IMR-90 (cell line): ENCODE data around the gene TEX22. TPM values are rescaled to one million over a fixed set of nuclear protein-coding genes. Genes with fewer than 3 reads are reported as not detected.
A peak's percentile ranks its signal among the peaks of the same experiment; 100 is the strongest.

ENCODE experiments used
- ATAC-seq: fragments of 200-7000 bp; cut with Tn5 transposase; 2 replicates; pipeline ENCODE4 v1.9.1; 2020; ENCODE audit warnings: low read depth, mild to moderate bottlenecking, moderate library complexity
- BruUV-seq: library from RNA; stranded (reverse); fragments of 400-500 nt; replicated peaks from 2 replicates; lab custom pipeline; 2021; lab: Mats Ljungman, UMichigan
- CTCF ChIA-PET: fragments of 300-600 bp; formaldehyde crosslinking; extraction: SDS; loops from one replicate; lab custom pipeline; 2021; ENCODE audit warnings: antibody characterized with exemption; lab: Yijun Ruan, JAX
- POLR2A ChIA-PET: fragments of 300-600 bp; sonication (Branson Sonifier 250); formaldehyde crosslinking; loops from one replicate; lab custom pipeline; 2022; ENCODE audit warnings: antibody characterized with exemption; ENCODE audit not compliant: unreplicated experiment; lab: Charles Lee
- DNase-seq: peaks from one replicate; pipeline ENCODE4 v3.0.0; 2013
- H2AFZ ChIP-seq: replicated peaks from 2 replicates; pipeline ENCODE3; 2013; ENCODE audit warnings: low read length, mild to moderate bottlenecking; ENCODE audit not compliant: poor library complexity
- H2AK5ac ChIP-seq: 2 replicates; pipeline ENCODE4 v1.6.1; 2013; ENCODE audit warnings: low read depth, low read length, inconsistent platforms
- H2AK9ac ChIP-seq: replicated peaks from 2 replicates; pipeline ENCODE3; 2013; ENCODE audit warnings: mild to moderate bottlenecking, low read depth, low read length, moderate library complexity; ENCODE audit not compliant: poor library complexity
- H2BK120ac ChIP-seq: 2 replicates; pipeline ENCODE4 v1.6.1; 2013; ENCODE audit warnings: low read depth, low read length, inconsistent platforms
- H2BK15ac ChIP-seq: 3 replicates; pipeline ENCODE4 v1.6.1; 2013; ENCODE audit warnings: low read depth, low read length, inconsistent platforms
- H2BK20ac ChIP-seq: 2 replicates; pipeline ENCODE4 v1.6.1; 2013; ENCODE audit warnings: low read depth, mild to moderate bottlenecking, inconsistent platforms, low read length, moderate library complexity
- H2BK5ac ChIP-seq: 2 replicates; pipeline ENCODE4 v1.6.1; 2013; ENCODE audit warnings: mild to moderate bottlenecking, low read depth, low read length, inconsistent platforms; ENCODE audit not compliant: poor library complexity, severe bottlenecking
- H3K14ac ChIP-seq: replicated peaks from 2 replicates; pipeline ENCODE4 v1.6.1; 2013; ENCODE audit warnings: low read depth, low read length, inconsistent platforms
- H3K18ac ChIP-seq: 2 replicates; pipeline ENCODE4 v1.6.1; 2013; ENCODE audit warnings: low read depth, low read length, control low read depth
- H3K23ac ChIP-seq: 2 replicates; pipeline ENCODE4 v1.6.1; 2013; ENCODE audit warnings: low read depth, low read length, inconsistent platforms
- H3K27ac ChIP-seq: 2 replicates; pipeline ENCODE4 v1.5.1; 2013; ENCODE audit warnings: mild to moderate bottlenecking, control low read depth, low read length; ENCODE audit not compliant: insufficient read depth
- H3K27me3 ChIP-seq: 2 replicates; pipeline ENCODE4 v1.6.1; 2013; ENCODE audit warnings: low read length; ENCODE audit not compliant: control insufficient read depth, insufficient read depth
- H3K36me3 ChIP-seq: 2 replicates; pipeline ENCODE4 v1.6.1; 2013; ENCODE audit warnings: low read length, mixed read lengths; ENCODE audit not compliant: control insufficient read depth, insufficient read depth
- H3K4ac ChIP-seq: 2 replicates; pipeline ENCODE4 v1.6.1; 2013; ENCODE audit warnings: low read depth, low read length, inconsistent platforms
- H3K4me1 ChIP-seq: 2 replicates; pipeline ENCODE4 v1.6.1; 2013; ENCODE audit warnings: low read length, mixed read lengths; ENCODE audit not compliant: control insufficient read depth, insufficient read depth
- H3K4me2 ChIP-seq: 2 replicates; pipeline ENCODE4 v1.6.1; 2013; ENCODE audit warnings: low read depth, mild to moderate bottlenecking, control low read depth, low read length, moderate library complexity
- H3K4me3 ChIP-seq: 2 replicates; pipeline ENCODE4 v1.5.1; 2013; ENCODE audit warnings: low read depth, mild to moderate bottlenecking, control low read depth, low read length, moderate library complexity; ENCODE audit not compliant: insufficient read depth
- H3K56ac ChIP-seq: 2 replicates; pipeline ENCODE4 v1.6.1; 2013; ENCODE audit warnings: low read length, inconsistent platforms; ENCODE audit not compliant: insufficient read depth; ENCODE audit errors: extremely low read depth
- H3K79me1 ChIP-seq, 2 experiments: 2 replicates each; pipeline ENCODE4 v1.6.1; 2013; ENCODE audit warnings: low read length in 2 of 2, inconsistent platforms in 1 of 2, low read depth in 1 of 2
- H3K9ac ChIP-seq: 2 replicates; pipeline ENCODE4 v1.6.1; 2013; ENCODE audit warnings: low read depth, low read length, control low read depth
- H3K9me1 ChIP-seq: 2 replicates; pipeline ENCODE4 v1.6.1; 2013; ENCODE audit warnings: low read length, inconsistent platforms; ENCODE audit not compliant: insufficient read depth
- H3K9me3 ChIP-seq: 2 replicates; pipeline ENCODE4 v1.6.1; 2013; ENCODE audit warnings: low read length; ENCODE audit not compliant: control insufficient read depth, insufficient read depth
- H4K20me1 ChIP-seq: 2 replicates; pipeline ENCODE4 v1.6.1; 2013; ENCODE audit warnings: low read length, inconsistent platforms; ENCODE audit not compliant: insufficient read depth
- H4K5ac ChIP-seq: 2 replicates; pipeline ENCODE4 v1.6.1; 2013; ENCODE audit warnings: mild to moderate bottlenecking, low read depth, low read length, control low read depth
- H4K8ac ChIP-seq, 2 experiments: 2 replicates each; pipeline ENCODE4 v1.6.1; 2013; ENCODE audit warnings: low read depth in 2 of 2, low read length in 2 of 2, control low read depth in 1 of 2, inconsistent platforms in 1 of 2
- H4K91ac ChIP-seq: 2 replicates; pipeline ENCODE4 v1.6.1; 2013; ENCODE audit warnings: low read depth, low read length, inconsistent platforms; ENCODE audit not compliant: insufficient read depth
- BHLHE40 ChIP-seq: fragments of 150-350 bp; IDR thresholded peaks from 2 replicates; pipeline ENCODE4 v1.6.1; 2016; ENCODE audit warnings: mild to moderate bottlenecking, low read depth, low read length
- CEBPB ChIP-seq: IDR thresholded peaks from 2 replicates; pipeline ENCODE4 v1.6.1; 2012; ENCODE audit warnings: low read depth, low read length, improper control_type of control experiment
- FOS ChIP-seq: fragments of 150-350 bp; IDR thresholded peaks from 2 replicates; pipeline ENCODE4 v1.6.1; 2016; ENCODE audit warnings: low read depth, low read length
- MAZ ChIP-seq: IDR thresholded peaks from 2 replicates; pipeline ENCODE4 v1.6.1; 2012; ENCODE audit warnings: low read depth, mild to moderate bottlenecking, low read length, improper control_type of control experiment, moderate library complexity, borderline replicate concordance
- MXI1 ChIP-seq: IDR thresholded peaks from 2 replicates; pipeline ENCODE4 v1.6.1; 2012; ENCODE audit warnings: low read depth, mild to moderate bottlenecking, low read length, moderate library complexity, borderline replicate concordance
- NFE2L2 ChIP-seq: fragments of 150-350 bp; IDR thresholded peaks from 2 replicates; pipeline ENCODE4 v1.6.1; 2016; ENCODE audit warnings: low read depth, mild to moderate bottlenecking, low read length
- RCOR1 ChIP-seq: IDR thresholded peaks from 2 replicates; pipeline ENCODE4 v1.6.1; 2012; ENCODE audit warnings: mild to moderate bottlenecking, low read length, improper control_type of control experiment; ENCODE audit not compliant: insufficient replicate concordance
- RFX5 ChIP-seq: IDR thresholded peaks from 2 replicates; pipeline ENCODE4 v1.8.0; 2012; ENCODE audit warnings: low read depth, mild to moderate bottlenecking, low read length, moderate library complexity
- SMC3 ChIP-seq: fragments of 150-350 bp; IDR thresholded peaks from 2 replicates; pipeline ENCODE4 v1.6.1; 2016; ENCODE audit warnings: low read depth, mild to moderate bottlenecking, antibody characterized with exemption, low read length, moderate library complexity
- WGBS, 2 experiments: methylation state at CpG; one replicate each; pipeline versions ENCODE4 v1.1.5 to v1.1.7; 2013; ENCODE audit warnings: missing lambda C conversion rate in 2 of 2; ENCODE audit not compliant: insufficient read length in 1 of 2; ENCODE audit errors: extremely low coverage in 2 of 2; 5-methylcytosine and 5-hydroxymethylcytosine counted together
- dilution Hi-C: fragments of 300-500 bp; cut with HindIII; formaldehyde crosslinking; loops from one replicate; pipeline ENCODE4 v1.14.3; 2018; ENCODE audit warnings: low sequenced_read_pairs; ENCODE audit not compliant: unreplicated experiment
- in situ Hi-C: fragments of 300-500 bp; cut with MboI; formaldehyde crosslinking; loops from 3 replicates; pipeline ENCODE4 v1.14.3; 2019; ENCODE audit warnings: low sequenced_read_pairs, inconsistent platforms, mixed read lengths
- intact Hi-C: fragments of 100-400 bp; cut with micrococcal nuclease; formaldehyde crosslinking; loops from 2 replicates; pipeline ENCODE4 v1.10.0; 2022
- polyA plus RNA-seq, 3 experiments: library from polyadenylated mRNA; depleted of rRNA; stranded (reverse); fragments of >200 nt; gene quantifications; 2 replicates each; pipeline ENCODE4 v1.2.3, GENCODE V29; 2012; ENCODE audit warnings: low replicate concordance in 1 of 3
- total RNA-seq: library from RNA; depleted of rRNA; stranded (reverse); fragments of >200 nt; gene quantifications from 2 replicates; pipeline ENCODE4 v1.2.3, GENCODE V29; 2012
- TF ChIP-seq, protein P1 (sequence below): fragments of 150-350 bp; IDR thresholded peaks from 2 replicates; pipeline ENCODE4 v1.6.1; 2017; ENCODE audit warnings: mild to moderate bottlenecking, antibody characterized with exemption, low read length, low read depth
- TF ChIP-seq, protein P2 (sequence below): conservative IDR thresholded peaks from 2 replicates; pipeline ENCODE4 v1.5.1; 2012; ENCODE audit warnings: mild to moderate bottlenecking, low read depth, low read length, improper control_type of control experiment

TEX22 gene
- total and polyA plus RNA-seq, 2 of the 4 experiments (the other 2 are of a cell fraction), result 0.10 to 0.18 TPM

DNA sequence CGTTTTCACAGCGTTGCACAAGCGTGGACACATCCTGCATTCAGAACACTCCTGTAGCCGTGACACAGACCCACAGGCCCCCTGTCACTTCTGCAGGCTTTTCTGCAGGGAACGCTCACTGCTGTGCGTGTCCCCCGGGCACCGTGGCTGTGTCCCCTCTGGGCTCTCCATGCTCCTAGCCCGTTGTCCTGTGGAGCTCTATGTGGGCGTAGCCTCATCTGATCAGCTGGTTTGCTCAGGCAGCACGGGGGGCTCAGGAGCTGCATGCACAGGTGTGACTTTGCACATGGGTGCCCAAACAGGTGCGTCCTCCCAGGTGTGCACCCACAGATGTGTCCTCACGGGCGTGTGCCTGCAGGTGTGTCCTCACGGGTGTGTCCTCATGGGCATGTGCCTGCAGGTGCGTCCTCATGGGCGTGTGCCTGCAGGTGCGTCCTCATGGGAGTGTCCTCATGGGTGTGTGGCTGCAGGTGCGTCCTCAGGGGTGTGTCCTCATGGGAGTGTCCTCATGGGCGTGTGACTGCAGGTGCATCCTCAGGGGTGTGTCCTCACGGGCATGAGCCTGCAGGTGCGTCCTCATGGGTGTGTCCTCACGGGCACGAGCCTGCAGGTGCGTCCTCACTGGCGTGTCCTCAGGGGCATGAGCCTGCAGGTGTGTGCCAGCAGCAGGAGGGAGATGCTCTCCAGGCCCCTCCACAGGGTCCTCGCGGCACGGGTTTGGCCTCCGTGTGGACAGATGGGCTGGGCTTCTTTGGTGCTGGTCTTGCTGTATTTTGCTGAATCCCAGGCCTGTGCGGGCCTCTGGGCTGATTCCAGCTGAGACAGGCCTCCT, 38.8 kb downstream of the TEX22 start (continued):
- TF ChIP-seq CEBPB, result no peak

DNA sequence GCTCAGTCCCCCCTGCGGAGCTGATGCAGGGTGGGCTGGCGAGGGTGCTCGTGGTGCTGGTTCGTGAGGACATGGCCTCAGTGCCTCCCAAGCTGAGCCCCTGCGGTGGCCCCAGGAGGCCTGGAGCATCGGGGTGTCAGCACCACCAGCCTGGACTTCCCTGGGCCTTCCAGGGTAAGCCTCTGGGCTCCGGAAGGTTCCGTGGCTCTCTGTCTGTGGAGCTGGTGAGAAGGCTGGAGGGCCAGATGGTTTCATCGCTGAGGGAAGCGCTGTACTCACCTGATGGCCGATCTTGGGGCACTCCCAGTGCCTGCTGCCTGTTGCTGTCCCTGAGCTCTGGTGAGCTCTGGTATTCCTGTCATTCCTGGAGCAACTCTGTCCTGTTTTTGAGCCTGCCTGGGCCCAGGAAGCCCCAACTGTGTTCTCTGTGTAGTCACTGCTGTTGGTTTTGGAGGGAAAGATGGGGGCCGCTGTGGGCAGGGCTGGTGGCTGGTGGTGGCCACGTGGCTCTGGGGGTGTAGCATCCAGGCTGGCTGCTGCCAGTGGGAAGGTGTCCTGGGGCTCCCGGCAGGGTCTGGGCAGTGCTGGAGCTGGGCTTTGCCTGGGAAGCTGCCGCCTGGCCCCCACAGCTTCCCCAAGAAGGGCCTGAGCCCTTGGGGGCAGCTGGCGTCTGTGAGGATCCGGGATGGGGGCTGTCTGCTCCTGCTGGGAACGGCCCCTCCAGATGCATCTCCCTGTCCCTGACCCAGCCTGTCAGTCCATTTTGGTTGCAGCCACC, 39.6 kb downstream of the TEX22 start:
- BruUV-seq, result no TSS peak
- H3K4me3 ChIP-seq, result no peak overlapping the region
- no peak overlapping the region for H2BK15ac ChIP-seq
- in situ Hi-C loops (no loop called here), dilution Hi-C loops (no loop called here), intact Hi-C loops (no loop called here)
- no peaks in the 10 kb centered on the region for H3K9me3 ChIP-seq
- no peak overlapping the region for H3K14ac ChIP-seq
- H2AFZ ChIP-seq, result no peak overlapping the region
- no peaks in the 10 kb centered on the region for H3K4me1 ChIP-seq
- H3K4me2 ChIP-seq, result no peak overlapping the region
- DNase-seq, result no peak
- ChIA-PET CTCF (interaction anchor here (1.1 kb wide), 1 partner anchor 10 kb away, joined by 3 read pairs; no protein-coding TSS in a partner anchor), POLR2A (no interaction called here)
- ATAC-seq, result no peak
- H2BK20ac ChIP-seq, result no peak overlapping the region
- H3K56ac ChIP-seq, result no peak overlapping the region
- no peak overlapping the region for H3K9ac ChIP-seq
- H4K8ac ChIP-seq, result no peak overlapping the region
- no peak overlapping the region for H4K5ac ChIP-seq
- peaks cover 15 to 75% of the 10 kb centered on the region in 2 experiments for H3K79me1 ChIP-seq
- 100% methylated on average over 6 of the region's 18 CpGs; no CpG with 5 or more reads in 1 of the 2 experiments for WGBS, 2 experiments
- H3K27ac ChIP-seq, result no peak overlapping the region
- no peak overlapping the region for H4K91ac ChIP-seq
- H3K18ac ChIP-seq, result no peak overlapping the region
- peak overlapping the region; percentile 52 for H2AK9ac ChIP-seq
- no peak overlapping the region for H3K23ac ChIP-seq
- H2AK5ac ChIP-seq, result no peak overlapping the region
- H4K20me1 ChIP-seq, result peaks cover 78% of the 10 kb centered on the region
- no peak for TF ChIP-seq RCOR1
- TF ChIP-seq SMC3, result no peak
- TF ChIP-seq, protein P1, sequence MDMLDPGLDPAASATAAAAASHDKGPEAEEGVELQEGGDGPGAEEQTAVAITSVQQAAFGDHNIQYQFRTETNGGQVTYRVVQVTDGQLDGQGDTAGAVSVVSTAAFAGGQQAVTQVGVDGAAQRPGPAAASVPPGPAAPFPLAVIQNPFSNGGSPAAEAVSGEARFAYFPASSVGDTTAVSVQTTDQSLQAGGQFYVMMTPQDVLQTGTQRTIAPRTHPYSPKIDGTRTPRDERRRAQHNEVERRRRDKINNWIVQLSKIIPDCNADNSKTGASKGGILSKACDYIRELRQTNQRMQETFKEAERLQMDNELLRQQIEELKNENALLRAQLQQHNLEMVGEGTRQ, result no peak
- no peak for TF ChIP-seq NFE2L2
- no peak for TF ChIP-seq MAZ
- no peak for TF ChIP-seq CEBPB
- no peak for TF ChIP-seq RFX5
- no peak for TF ChIP-seq MXI1
- TF ChIP-seq FOS, result no peak
- TF ChIP-seq, protein P2, sequence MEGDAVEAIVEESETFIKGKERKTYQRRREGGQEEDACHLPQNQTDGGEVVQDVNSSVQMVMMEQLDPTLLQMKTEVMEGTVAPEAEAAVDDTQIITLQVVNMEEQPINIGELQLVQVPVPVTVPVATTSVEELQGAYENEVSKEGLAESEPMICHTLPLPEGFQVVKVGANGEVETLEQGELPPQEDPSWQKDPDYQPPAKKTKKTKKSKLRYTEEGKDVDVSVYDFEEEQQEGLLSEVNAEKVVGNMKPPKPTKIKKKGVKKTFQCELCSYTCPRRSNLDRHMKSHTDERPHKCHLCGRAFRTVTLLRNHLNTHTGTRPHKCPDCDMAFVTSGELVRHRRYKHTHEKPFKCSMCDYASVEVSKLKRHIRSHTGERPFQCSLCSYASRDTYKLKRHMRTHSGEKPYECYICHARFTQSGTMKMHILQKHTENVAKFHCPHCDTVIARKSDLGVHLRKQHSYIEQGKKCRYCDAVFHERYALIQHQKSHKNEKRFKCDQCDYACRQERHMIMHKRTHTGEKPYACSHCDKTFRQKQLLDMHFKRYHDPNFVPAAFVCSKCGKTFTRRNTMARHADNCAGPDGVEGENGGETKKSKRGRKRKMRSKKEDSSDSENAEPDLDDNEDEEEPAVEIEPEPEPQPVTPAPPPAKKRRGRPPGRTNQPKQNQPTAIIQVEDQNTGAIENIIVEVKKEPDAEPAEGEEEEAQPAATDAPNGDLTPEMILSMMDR, result no peak
- no peak for TF ChIP-seq BHLHE40
- peaks cover 4% of the 10 kb centered on the region; the same call in 1 of the 2 replicates for H3K9me1 ChIP-seq
- no peaks in the 10 kb centered on the region for H3K27me3 ChIP-seq
- peaks cover 14% of the 10 kb centered on the region for H3K36me3 ChIP-seq
- H2BK120ac ChIP-seq, result no peak overlapping the region
- no peak overlapping the region for H3K4ac ChIP-seq
- H2BK5ac ChIP-seq, result no peak overlapping the region
